ENCODE measurements around the gene OCRL. TPM values are rescaled to one million over a fixed set of nuclear protein-coding genes. Genes with fewer than 3 reads are reported as not detected.

Gene OCRL
- total RNA-seq, 1 experiment from 2014 or later = 19.4 TPM

- intact Hi-C loops (cut with micrococcal nuclease) = no loop called here
- ATAC-seq (no peak), DNase-seq (no peak)
- Histone ChIP-seq H3K27me3 (ENCODE audit: low read length) (no peaks in the 10 kb centered on the region), H4K20me1 (ENCODE audit: low read length) (no peaks in the 10 kb centered on the region), H3K36me3 (ENCODE audit: low read depth, low read length) (no peaks in the 10 kb centered on the region), H3K9me3 (ENCODE audit: low read length) (no peaks in the 10 kb centered on the region), H2AFZ (ENCODE audit: low read length) (no peak overlapping the region), H3K4me2 (ENCODE audit: low read length) (no peak overlapping the region), H3F3A (ENCODE audit: low read length, unreplicated experiment) (no peaks in the 10 kb centered on the region), H3K4me3 (ENCODE audit: low read length) (no peak overlapping the region), H3K9ac (ENCODE audit: low read length) (no peak overlapping the region), H3K79me2 (ENCODE audit: low read length) (no peaks in the 10 kb centered on the region), H3K4me1 (ENCODE audit: insufficient read depth, low read length) (no peaks in the 10 kb centered on the region), H3K9me2 (replicated peaks; ENCODE audit: low read length) (no peaks in the 10 kb centered on the region), H3K27ac (ENCODE audit: low read length) (no peak overlapping the region)
- ChIA-PET POLR2A (ENCODE audit: unreplicated experiment) (no interaction called here), CTCF (no interaction called here)
- no peak for TF ChIP-seq EZH2 (IDR thresholded peaks at IDR 0.05; ENCODE audit: low read length, unreplicated experiment)
- TF ChIP-seq, protein P1, sequence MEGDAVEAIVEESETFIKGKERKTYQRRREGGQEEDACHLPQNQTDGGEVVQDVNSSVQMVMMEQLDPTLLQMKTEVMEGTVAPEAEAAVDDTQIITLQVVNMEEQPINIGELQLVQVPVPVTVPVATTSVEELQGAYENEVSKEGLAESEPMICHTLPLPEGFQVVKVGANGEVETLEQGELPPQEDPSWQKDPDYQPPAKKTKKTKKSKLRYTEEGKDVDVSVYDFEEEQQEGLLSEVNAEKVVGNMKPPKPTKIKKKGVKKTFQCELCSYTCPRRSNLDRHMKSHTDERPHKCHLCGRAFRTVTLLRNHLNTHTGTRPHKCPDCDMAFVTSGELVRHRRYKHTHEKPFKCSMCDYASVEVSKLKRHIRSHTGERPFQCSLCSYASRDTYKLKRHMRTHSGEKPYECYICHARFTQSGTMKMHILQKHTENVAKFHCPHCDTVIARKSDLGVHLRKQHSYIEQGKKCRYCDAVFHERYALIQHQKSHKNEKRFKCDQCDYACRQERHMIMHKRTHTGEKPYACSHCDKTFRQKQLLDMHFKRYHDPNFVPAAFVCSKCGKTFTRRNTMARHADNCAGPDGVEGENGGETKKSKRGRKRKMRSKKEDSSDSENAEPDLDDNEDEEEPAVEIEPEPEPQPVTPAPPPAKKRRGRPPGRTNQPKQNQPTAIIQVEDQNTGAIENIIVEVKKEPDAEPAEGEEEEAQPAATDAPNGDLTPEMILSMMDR (conservative IDR thresholded peaks at IDR 0.05; ENCODE audit: low read depth, low read length) = no peak
- no peak for TF ChIP-seq EZH2phosphoT487 (IDR thresholded peaks at IDR 0.05; ENCODE audit: borderline replicate concordance, low read length)
- no TSS peak for BruUV-seq (replicated peaks)
These were observed 74.6 kb downstream of the OCRL start for GRCh38 chrX:129614481-129615255.

GRCh38 chrX:129617420-129617819 is 77.4 kb downstream of the OCRL start:
- H3K4me1 ChIP-seq (ENCODE audit: insufficient read depth, low read length) = no peaks in the 10 kb centered on the region
- BruUV-seq (replicated peaks) = no TSS peak
- H3K36me3 ChIP-seq (ENCODE audit: low read depth, low read length) = no peaks in the 10 kb centered on the region
- ATAC-seq (no peak), DNase-seq (no peak)
- H3K4me2 ChIP-seq (ENCODE audit: low read length) = no peak overlapping the region
- no peaks in the 10 kb centered on the region for H3K79me2 ChIP-seq (ENCODE audit: low read length)
- POLR2A ChIA-PET (ENCODE audit: unreplicated experiment) = no interaction called here
- no peaks in the 10 kb centered on the region for H3K9me2 ChIP-seq (replicated peaks; ENCODE audit: low read length)
- H3F3A ChIP-seq (ENCODE audit: low read length, unreplicated experiment) = no peaks in the 10 kb centered on the region
- no peaks in the 10 kb centered on the region for H3K9me3 ChIP-seq (ENCODE audit: low read length)
- H2AFZ ChIP-seq (ENCODE audit: low read length) = no peak overlapping the region
- CTCF ChIA-PET = no interaction called here
- TF ChIP-seq EZH2 (IDR thresholded peaks at IDR 0.05; ENCODE audit: low read length, unreplicated experiment) = no peak
- TF ChIP-seq, protein P1 (conservative IDR thresholded peaks at IDR 0.05; ENCODE audit: low read depth, low read length) = no peak
- no peak for TF ChIP-seq EZH2phosphoT487 (IDR thresholded peaks at IDR 0.05; ENCODE audit: borderline replicate concordance, low read length)
- H3K27me3 ChIP-seq (ENCODE audit: low read length) = no peaks in the 10 kb centered on the region
- intact Hi-C loops (cut with micrococcal nuclease) = no loop called here
- H4K20me1 ChIP-seq (ENCODE audit: low read length) = no peaks in the 10 kb centered on the region
- no peak overlapping the region for H3K9ac ChIP-seq (ENCODE audit: low read length)
- H3K27ac ChIP-seq (ENCODE audit: low read length) = no peak overlapping the region
- no peak overlapping the region for H3K4me3 ChIP-seq (ENCODE audit: low read length)

DNA sequence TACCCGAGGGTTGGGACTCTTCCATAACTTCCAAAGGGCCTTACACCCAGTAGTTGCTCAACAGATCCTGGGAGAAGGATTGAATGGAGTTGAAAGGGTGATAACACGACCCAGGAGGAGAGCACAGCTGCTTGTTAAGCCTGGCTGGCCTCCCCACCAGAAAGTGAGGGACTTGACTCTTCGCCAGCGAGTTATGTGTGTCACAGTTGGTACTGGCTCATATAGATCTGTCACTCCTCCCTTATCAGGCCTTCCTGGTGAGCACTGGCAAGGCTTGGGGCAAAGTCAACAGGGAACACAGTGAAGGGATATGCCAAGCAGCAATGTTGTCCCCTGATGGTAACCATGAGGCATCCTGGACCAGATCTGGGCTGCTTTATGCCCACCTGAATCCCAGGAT is 78.9 kb downstream of the OCRL start:
- TF ChIP-seq EZH2 (IDR thresholded peaks at IDR 0.05; ENCODE audit: low read length, unreplicated experiment) (no peak), EZH2phosphoT487 (IDR thresholded peaks at IDR 0.05; ENCODE audit: borderline replicate concordance, low read length) (no peak)
- TF ChIP-seq, protein P1 (conservative IDR thresholded peaks at IDR 0.05; ENCODE audit: low read depth, low read length) = no peak
- ChIA-PET CTCF (no interaction called here), POLR2A (ENCODE audit: unreplicated experiment) (no interaction called here)
- Histone ChIP-seq H2AFZ (ENCODE audit: low read length) (no peak overlapping the region), H4K20me1 (ENCODE audit: low read length) (no peaks in the 10 kb centered on the region), H3K27ac (ENCODE audit: low read length) (no peak overlapping the region), H3K4me2 (ENCODE audit: low read length) (no peak overlapping the region), H3K79me2 (ENCODE audit: low read length) (no peaks in the 10 kb centered on the region), H3K9ac (ENCODE audit: low read length) (no peak overlapping the region), H3K27me3 (ENCODE audit: low read length) (no peaks in the 10 kb centered on the region), H3K9me2 (replicated peaks; ENCODE audit: low read length) (no peaks in the 10 kb centered on the region), H3K9me3 (ENCODE audit: low read length) (no peaks in the 10 kb centered on the region), H3F3A (ENCODE audit: low read length, unreplicated experiment) (no peaks in the 10 kb centered on the region), H3K4me1 (ENCODE audit: insufficient read depth, low read length) (no peaks in the 10 kb centered on the region), H3K36me3 (ENCODE audit: low read depth, low read length) (no peaks in the 10 kb centered on the region), H3K4me3 (ENCODE audit: low read length) (no peak overlapping the region)
- no TSS peak for BruUV-seq (replicated peaks)
- intact Hi-C loops (cut with micrococcal nuclease) = no loop called here
- no peak for ATAC-seq
- DNase-seq = no peak
